K562 (cell line): ENCODE results near the gene FDPS. TPM values are rescaled to one million over a fixed set of nuclear protein-coding genes. Genes with fewer than 3 reads are reported as not detected.

Source experiments
- CBFB ChIP-seq: sonication (generic); formaldehyde crosslinking; IDR thresholded peaks from 2 replicates; pipeline ENCODE4 v1.4.0; 2020; ENCODE audit warnings: mild to moderate bottlenecking, missing genetic modification reagents
- MAZ ChIP-seq, 2 experiments: fragments of 450-650 bp in 1 of 2; sonication (generic) in 1 of 2; formaldehyde crosslinking; IDR thresholded peaks in 1 of 2; conservative IDR thresholded peaks in 1 of 2; 2 replicates each; pipeline versions ENCODE4 v1.4.0 to v1.5.0; 2020; ENCODE audit warnings: mild to moderate bottlenecking in 1 of 2, missing genetic modification reagents in 1 of 2
- MYNN ChIP-seq, 2 experiments: sonication (generic); formaldehyde crosslinking in 1 of 2; IDR thresholded peaks; 2 replicates each; pipeline versions ENCODE4 v1.5.0 to v1.6.1; 2016 to 2020; ENCODE audit warnings: antibody characterized with exemption in 1 of 2, missing genetic modification reagents in 1 of 2
- NONO ChIP-seq, 2 experiments: fragments of 200-400 bp in 1 of 2; fragments of 450-650 bp in 1 of 2; formaldehyde crosslinking in 1 of 2; IDR thresholded peaks; 2 replicates each; pipeline ENCODE4 v1.6.1; 2017; ENCODE audit warnings: low read depth in 2 of 2, mild to moderate bottlenecking in 2 of 2, moderate library complexity in 2 of 2, low read length in 1 of 2
- NR1H2 ChIP-seq: sonication (generic); formaldehyde crosslinking; IDR thresholded peaks from 2 replicates; pipeline ENCODE4 v1.4.0; 2020; ENCODE audit warnings: mild to moderate bottlenecking, missing genetic modification reagents
- NR2C2 ChIP-seq, 2 experiments: fragments of 200-800 bp in 1 of 2; sonication (Bioruptor generic) in 1 of 2; sonication (generic) in 1 of 2; formaldehyde crosslinking in 1 of 2; IDR thresholded peaks; 2 replicates each; pipeline versions ENCODE4 v1.6.1 to v1.8.0; 2016 to 2022; ENCODE audit warnings: mild to moderate bottlenecking in 1 of 2, missing compliant biosample characterization in 1 of 2, missing genetic modification characterization in 1 of 2, missing genetic modification reagents in 1 of 2
- NRF1 ChIP-seq, 2 experiments: fragments of 450-650 bp; IDR thresholded peaks in 1 of 2; conservative IDR thresholded peaks in 1 of 2; 2 replicates each; pipeline ENCODE4 v1.6.1; 2014; ENCODE audit warnings: mild to moderate bottlenecking in 2 of 2
- PCBP1 ChIP-seq: fragments of 200-400 bp; formaldehyde crosslinking; IDR thresholded peaks from 2 replicates; pipeline ENCODE4 v1.6.1; 2018; ENCODE audit warnings: mild to moderate bottlenecking, low read depth, low read length; ENCODE audit not compliant: poor library complexity, severe bottlenecking
- RBBP5 ChIP-seq: fragments of 200-600 bp; sonication (generic); IDR thresholded peaks from 2 replicates; pipeline ENCODE4 v1.6.1; 2012; ENCODE audit warnings: borderline replicate concordance, mild to moderate bottlenecking, low read length, control low read depth, inconsistent platforms; ENCODE audit not compliant: insufficient read depth, poor library complexity, severe bottlenecking
- RBFOX2 ChIP-seq: fragments of 200-400 bp; formaldehyde crosslinking; IDR thresholded peaks from 2 replicates; pipeline ENCODE4 v1.6.1; 2017; ENCODE audit warnings: low read depth, mild to moderate bottlenecking, low read length, moderate library complexity
- RNF2 ChIP-seq: sonication (generic); IDR thresholded peaks from 2 replicates; pipeline ENCODE4 v1.6.1; 2016
- SMAD4 ChIP-seq: fragments of 250-450 bp; sonication (Bioruptor Pico); conservative IDR thresholded peaks from 2 replicates; pipeline ENCODE4 v1.8.0; 2021; ENCODE audit warnings: inconsistent platforms, mild to moderate bottlenecking, moderate library complexity
- SUPT5H ChIP-seq: fragments of 450-650 bp; IDR thresholded peaks from 2 replicates; pipeline ENCODE4 v1.6.1; 2016
- polyA plus RNA-seq, 8 experiments: library from polyadenylated mRNA; depleted of rRNA in 4 of 8; stranded (reverse) in 5 of 8; unstranded in 3 of 8; fragments of >200 nt; fragmentation: Nextera tagmentation in 2 of 8; fragmentation: Illumina TruSeq in 1 of 8; extraction: Ambion mirVana in 2 of 8; extraction: Trizol in 1 of 8; gene quantifications; 2 replicates each; pipeline versions ENCODE4 v1.2.1 to v1.2.3, GENCODE V29; 2011 to 2014; ENCODE audit warnings: inconsistent platforms in 1 of 8, missing spikeins in 1 of 8
- total RNA-seq, 7 experiments: library from RNA; depleted of rRNA in 6 of 7; stranded (reverse); fragments of >200 nt in 6 of 7; fragmentation: Illumina TruSeq in 2 of 7; extraction: Trizol in 2 of 7; gene quantifications; 2 replicates each; pipeline versions ENCODE4 v1.2.1 to v1.2.3, GENCODE V29; 2011 to 2021; ENCODE audit warnings: low replicate concordance in 1 of 7
- TF ChIP-seq, protein P1 (sequence below): fragments of 250-450 bp; sonication (Bioruptor Pico); IDR thresholded peaks from 2 replicates; pipeline ENCODE4 v1.5.0; 2020; ENCODE audit warnings: mild to moderate bottlenecking

Gene FDPS
- total and polyA plus RNA-seq, 9 of the 15 experiments (the other 6 are each of a cell fraction or from before 2014, with no cell fraction given), result 247 to 884 (median 360) TPM

DNA sequence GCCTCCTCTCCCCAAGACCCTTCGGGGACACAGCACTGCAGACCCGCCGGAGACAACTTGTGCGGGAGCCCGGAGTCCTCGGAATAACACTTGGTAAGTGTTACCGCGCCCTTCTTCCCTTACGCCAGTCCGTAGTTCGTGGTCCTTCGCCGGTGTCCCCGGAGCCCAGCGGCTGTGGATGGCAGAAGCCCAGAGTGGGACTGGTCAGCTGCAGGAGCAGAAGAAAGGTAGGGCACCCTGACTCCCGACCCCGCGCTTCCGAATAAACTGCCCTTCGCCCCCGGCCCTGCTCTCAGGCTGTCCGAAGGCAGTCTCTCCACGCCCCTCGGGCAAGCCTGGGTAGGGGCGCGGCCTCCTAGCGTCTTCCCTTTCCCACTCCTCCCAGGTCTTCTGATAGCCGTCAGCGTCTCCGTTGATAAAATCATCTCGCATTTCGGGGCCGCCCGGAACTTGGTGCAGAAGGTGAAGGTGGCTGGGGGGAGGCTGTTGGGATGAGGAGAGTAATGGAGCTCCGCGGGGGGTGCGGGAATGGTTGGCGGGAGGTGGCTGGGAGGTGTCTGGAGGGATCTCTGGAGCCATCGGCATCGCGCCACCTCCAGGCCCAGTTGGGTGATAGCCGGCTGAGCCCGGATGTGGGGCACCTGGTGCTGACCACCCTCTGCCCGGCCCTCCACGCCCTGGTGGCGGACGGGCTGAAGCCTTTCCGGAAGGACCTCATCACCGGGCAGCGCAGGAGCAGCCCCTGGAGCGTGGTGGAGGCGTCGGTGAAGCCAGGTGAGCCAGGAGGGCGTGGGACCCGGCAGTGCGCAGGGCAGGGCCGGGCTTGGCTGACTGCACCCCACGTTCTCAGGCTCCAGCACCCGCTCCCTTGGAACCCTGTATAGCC lies 16.3 kb downstream of the FDPS start (continued):
- peak; percentile 10; the same call in 1 of the 2 replicates for TF ChIP-seq NR2C2 (CRISPR knock-in tag; IDR thresholded peaks at IDR 0.05)
- no peak for TF ChIP-seq NR2C2 (tag; IDR thresholded peaks at IDR 0.05)
- peak; percentile 97 for TF ChIP-seq NR1H2 (CRISPR knock-in tag)
- TF ChIP-seq, protein P1, sequence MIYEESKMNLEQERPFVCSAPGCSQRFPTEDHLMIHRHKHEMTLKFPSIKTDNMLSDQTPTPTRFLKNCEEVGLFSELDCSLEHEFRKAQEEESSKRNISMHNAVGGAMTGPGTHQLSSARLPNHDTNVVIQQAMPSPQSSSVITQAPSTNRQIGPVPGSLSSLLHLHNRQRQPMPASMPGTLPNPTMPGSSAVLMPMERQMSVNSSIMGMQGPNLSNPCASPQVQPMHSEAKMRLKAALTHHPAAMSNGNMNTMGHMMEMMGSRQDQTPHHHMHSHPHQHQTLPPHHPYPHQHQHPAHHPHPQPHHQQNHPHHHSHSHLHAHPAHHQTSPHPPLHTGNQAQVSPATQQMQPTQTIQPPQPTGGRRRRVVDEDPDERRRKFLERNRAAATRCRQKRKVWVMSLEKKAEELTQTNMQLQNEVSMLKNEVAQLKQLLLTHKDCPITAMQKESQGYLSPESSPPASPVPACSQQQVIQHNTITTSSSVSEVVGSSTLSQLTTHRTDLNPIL (CRISPR knock-in tag), result no peak
- peak; percentile 15 for TF ChIP-seq PCBP1
- TF ChIP-seq NRF1 (conservative IDR thresholded peaks at IDR 0.05 in 1 of 2, IDR thresholded peaks at IDR 0.05 in 1 of 2), result peak; percentile 21 to 36; a peak in 1 of 4 replicates
- TF ChIP-seq MYNN (IDR thresholded peaks at IDR 0.05), result 0 out of 2 replicates have a peak, but pooled peaks have one; percentile 21
- TF ChIP-seq MYNN (CRISPR knock-in tag; IDR thresholded peaks at IDR 0.05), result no peak
- peak in 1 of 2 experiments; percentile 20; a peak in 2 of 4 replicates for TF ChIP-seq MAZ (CRISPR knock-in tag; conservative IDR thresholded peaks at IDR 0.05 in 1 of 2, IDR thresholded peaks at IDR 0.05 in 1 of 2)
- TF ChIP-seq CBFB, result peak; percentile 68; the same call in 1 of the 2 replicates
- peak; percentile 47 for TF ChIP-seq RBBP5
- peak; percentile 26; the same call in 1 of the 2 replicates for TF ChIP-seq SMAD4 (CRISPR knock-in tag)
- no peak for TF ChIP-seq SUPT5H
- TF ChIP-seq NONO (IDR thresholded peaks at IDR 0.05; ENCODE audit: low read depth in 2 of 2, low read length in 1 of 2), result peak in 1 of 2 experiments; percentile 54; a peak in 1 of 4 replicates
- TF ChIP-seq RNF2, result no peak
- peak; percentile 43; the same call in 1 of the 2 replicates for TF ChIP-seq RBFOX2
